Suprapubic skin (tissue), 3 donors: ENCODE measurements around the gene SORCS3.

Experiments used
- POLR2A ChIP-seq, 2 donors: fragments of 450-650 bp; IDR thresholded peaks; one replicate each; pipeline ENCODE4 v1.6.1; 2017; ENCODE audit warnings: antibody characterized with exemption in 2 of 2, mild to moderate bottlenecking in 2 of 2, moderate library complexity in 2 of 2
- TF ChIP-seq, protein P1 (sequence below), 2 donors: fragments of 200-600 bp in 1 of 2; fragments of 450-650 bp in 1 of 2; sonication (generic) in 1 of 2; IDR thresholded peaks; one replicate each; pipeline ENCODE4 v1.5.1; 2016 to 2019; ENCODE audit warnings: antibody characterized with exemption in 2 of 2, mild to moderate bottlenecking in 1 of 2, moderate library complexity in 1 of 2

DNA sequence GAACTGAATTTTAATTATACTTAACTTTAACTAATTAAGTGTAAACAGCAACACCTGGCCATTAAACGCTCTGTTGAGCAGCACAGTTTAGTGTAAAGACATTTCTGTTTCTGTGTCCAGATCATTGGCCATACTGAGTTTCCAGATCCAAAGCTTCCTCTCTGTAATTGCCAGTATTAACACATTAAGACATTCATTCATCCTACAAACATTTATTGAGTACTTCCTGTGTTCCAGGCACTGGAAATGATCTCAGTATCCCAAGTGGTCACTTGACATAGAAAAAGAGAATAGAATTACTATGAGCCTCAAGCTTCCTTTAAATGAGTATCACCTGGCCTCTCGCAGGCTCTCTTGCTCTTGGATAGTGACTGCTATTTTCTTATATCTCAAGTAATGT lies 618.1 kb downstream of the SORCS3 start:
- TF ChIP-seq, protein P1, sequence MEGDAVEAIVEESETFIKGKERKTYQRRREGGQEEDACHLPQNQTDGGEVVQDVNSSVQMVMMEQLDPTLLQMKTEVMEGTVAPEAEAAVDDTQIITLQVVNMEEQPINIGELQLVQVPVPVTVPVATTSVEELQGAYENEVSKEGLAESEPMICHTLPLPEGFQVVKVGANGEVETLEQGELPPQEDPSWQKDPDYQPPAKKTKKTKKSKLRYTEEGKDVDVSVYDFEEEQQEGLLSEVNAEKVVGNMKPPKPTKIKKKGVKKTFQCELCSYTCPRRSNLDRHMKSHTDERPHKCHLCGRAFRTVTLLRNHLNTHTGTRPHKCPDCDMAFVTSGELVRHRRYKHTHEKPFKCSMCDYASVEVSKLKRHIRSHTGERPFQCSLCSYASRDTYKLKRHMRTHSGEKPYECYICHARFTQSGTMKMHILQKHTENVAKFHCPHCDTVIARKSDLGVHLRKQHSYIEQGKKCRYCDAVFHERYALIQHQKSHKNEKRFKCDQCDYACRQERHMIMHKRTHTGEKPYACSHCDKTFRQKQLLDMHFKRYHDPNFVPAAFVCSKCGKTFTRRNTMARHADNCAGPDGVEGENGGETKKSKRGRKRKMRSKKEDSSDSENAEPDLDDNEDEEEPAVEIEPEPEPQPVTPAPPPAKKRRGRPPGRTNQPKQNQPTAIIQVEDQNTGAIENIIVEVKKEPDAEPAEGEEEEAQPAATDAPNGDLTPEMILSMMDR (IDR thresholded peaks at IDR 0.05) = no peak
- TF ChIP-seq POLR2A (IDR thresholded peaks at IDR 0.05) = no peak
